ENCODE measurements around the gene PTPRO. TPM values are rescaled to one million over a fixed set of nuclear protein-coding genes. Genes with fewer than 3 reads are reported as not detected.

The PTPRO gene
- total RNA-seq, 1 donor = under 0.01 TPM

DNA sequence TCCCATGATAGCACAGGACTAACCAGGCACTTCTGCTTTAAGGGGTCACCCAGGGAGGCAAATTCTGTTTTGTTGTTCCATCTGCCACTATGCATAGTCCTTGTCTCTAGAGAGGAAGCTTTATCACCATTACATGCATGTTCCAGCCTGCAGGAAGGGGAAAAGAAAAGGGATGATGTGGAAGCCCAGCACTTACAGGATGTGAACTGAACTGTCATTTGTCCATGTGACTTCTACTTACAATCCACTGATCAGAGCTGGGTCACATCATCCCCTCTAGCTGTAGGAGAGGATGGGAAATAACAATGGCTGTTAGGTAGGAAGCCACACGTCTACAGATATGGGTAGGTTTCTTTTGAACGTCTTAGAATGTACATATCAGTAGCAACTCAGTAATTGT is 203.1 kb downstream of the PTPRO start:
- TF ChIP-seq, protein P1, sequence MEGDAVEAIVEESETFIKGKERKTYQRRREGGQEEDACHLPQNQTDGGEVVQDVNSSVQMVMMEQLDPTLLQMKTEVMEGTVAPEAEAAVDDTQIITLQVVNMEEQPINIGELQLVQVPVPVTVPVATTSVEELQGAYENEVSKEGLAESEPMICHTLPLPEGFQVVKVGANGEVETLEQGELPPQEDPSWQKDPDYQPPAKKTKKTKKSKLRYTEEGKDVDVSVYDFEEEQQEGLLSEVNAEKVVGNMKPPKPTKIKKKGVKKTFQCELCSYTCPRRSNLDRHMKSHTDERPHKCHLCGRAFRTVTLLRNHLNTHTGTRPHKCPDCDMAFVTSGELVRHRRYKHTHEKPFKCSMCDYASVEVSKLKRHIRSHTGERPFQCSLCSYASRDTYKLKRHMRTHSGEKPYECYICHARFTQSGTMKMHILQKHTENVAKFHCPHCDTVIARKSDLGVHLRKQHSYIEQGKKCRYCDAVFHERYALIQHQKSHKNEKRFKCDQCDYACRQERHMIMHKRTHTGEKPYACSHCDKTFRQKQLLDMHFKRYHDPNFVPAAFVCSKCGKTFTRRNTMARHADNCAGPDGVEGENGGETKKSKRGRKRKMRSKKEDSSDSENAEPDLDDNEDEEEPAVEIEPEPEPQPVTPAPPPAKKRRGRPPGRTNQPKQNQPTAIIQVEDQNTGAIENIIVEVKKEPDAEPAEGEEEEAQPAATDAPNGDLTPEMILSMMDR (IDR thresholded peaks at IDR 0.05; ENCODE audit: extremely low read depth, low read depth, low read length) = no peak

DNA sequence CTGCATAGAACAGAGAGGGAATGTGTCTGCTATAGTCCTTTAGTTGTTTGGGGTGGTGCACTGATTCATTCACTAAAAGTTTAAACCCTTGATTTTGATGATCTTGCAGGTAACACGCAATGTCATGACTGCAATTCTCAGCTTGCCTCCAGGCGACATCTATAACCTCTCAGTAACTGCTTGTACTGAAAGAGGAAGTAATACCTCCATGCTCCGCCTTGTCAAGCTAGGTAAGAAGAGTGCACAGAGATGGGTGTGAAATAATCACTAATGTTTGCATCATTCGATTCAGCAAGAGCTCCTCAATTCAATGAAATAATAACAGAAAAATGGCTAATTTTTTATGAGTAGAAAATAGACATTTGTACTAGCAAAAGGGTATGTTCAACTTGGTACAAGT is 203.7 kb downstream of the PTPRO start:
- Histone ChIP-seq H4K20me1 (ENCODE audit: insufficient read depth, low read length) (no peaks in the 10 kb centered on the region), H3K9me3 (ENCODE audit: low read depth, low read length) (no peaks in the 10 kb centered on the region), H3K36me3 (ENCODE audit: insufficient read depth, low read length) (no peaks in the 10 kb centered on the region), H3K4me3 (ENCODE audit: insufficient read depth, low read length) (no peak overlapping the region), H3K79me2 (ENCODE audit: insufficient read depth, low read length) (no peaks in the 10 kb centered on the region), H3K27ac (ENCODE audit: low read depth, low read length) (no peak overlapping the region), H3K4me1 (ENCODE audit: insufficient read depth, low read length) (peaks cover 9% of the 10 kb centered on the region), H2AFZ (ENCODE audit: low read length) (no peak overlapping the region), H3K4me2 (ENCODE audit: insufficient read depth, low read length) (no peak overlapping the region), H3K27me3 (ENCODE audit: insufficient read depth, low read length) (peaks cover 19% of the 10 kb centered on the region)
- TF ChIP-seq, protein P1 (IDR thresholded peaks at IDR 0.05; ENCODE audit: extremely low read depth, low read depth, low read length) = no peak
- DNase-seq (ENCODE audit: insufficient read length, low spot score, missing footprints) = no peak

More for the DNA sequence above, 203.1 kb downstream of the PTPRO start:
- Histone ChIP-seq H3K4me1 (ENCODE audit: insufficient read depth, low read length) (peaks cover 9% of the 10 kb centered on the region), H3K79me2 (ENCODE audit: insufficient read depth, low read length) (no peaks in the 10 kb centered on the region), H3K36me3 (ENCODE audit: insufficient read depth, low read length) (no peaks in the 10 kb centered on the region), H4K20me1 (ENCODE audit: insufficient read depth, low read length) (no peaks in the 10 kb centered on the region), H3K27ac (ENCODE audit: low read depth, low read length) (no peak overlapping the region), H3K4me3 (ENCODE audit: insufficient read depth, low read length) (no peak overlapping the region), H3K9me3 (ENCODE audit: low read depth, low read length) (no peaks in the 10 kb centered on the region), H3K4me2 (ENCODE audit: insufficient read depth, low read length) (no peak overlapping the region), H2AFZ (ENCODE audit: low read length) (no peak overlapping the region), H3K27me3 (ENCODE audit: insufficient read depth, low read length) (peaks cover 24% of the 10 kb centered on the region)
- DNase-seq (ENCODE audit: insufficient read length, low spot score, missing footprints) = no peak

DNA sequence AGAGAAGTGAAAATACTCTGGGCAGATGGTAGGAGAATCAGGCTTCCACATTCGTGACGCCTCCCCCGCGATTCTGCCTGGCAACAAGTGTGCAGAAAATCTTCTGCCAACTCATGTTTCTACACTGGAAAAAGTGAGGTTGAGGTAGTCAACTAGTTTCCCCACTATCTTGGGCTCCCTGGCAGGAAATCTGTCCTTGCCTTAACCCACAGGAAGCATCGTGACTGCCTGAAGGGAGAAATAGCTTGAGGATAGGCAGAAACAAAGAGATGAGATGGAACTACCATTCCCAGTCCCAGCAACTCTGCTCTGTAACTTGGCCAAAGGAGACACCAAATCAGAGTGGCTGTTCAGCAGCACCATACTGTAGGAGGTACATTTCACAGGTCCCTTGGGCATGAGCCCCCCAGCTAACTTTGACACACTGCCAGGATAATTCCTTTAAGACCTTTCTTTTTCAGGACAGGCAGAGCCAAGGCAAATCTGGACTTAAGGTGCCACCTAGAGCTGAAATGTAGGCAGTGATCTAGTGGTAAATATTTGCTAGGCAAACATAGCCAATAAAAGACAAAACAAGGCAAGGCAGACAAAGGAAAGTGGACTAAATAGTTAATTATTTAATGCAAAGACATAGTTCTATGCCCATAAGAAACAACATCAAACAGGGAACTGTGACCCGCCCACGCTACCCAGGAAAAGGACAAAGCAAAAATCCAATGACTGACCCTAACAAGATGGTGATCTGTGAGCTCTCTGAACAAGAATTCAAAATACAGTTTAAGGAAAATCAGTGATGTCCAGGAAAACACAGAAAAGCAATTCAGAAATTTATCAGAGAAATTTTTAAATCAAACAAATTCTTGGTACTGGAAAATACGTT is 205.1 kb downstream of the PTPRO start:
- Histone ChIP-seq H3K4me1 (ENCODE audit: insufficient read depth, low read length) (peaks cover 13% of the 10 kb centered on the region), H4K20me1 (ENCODE audit: insufficient read depth, low read length) (no peaks in the 10 kb centered on the region), H3K27ac (ENCODE audit: low read depth, low read length) (peak overlapping the region; percentile 5), H3K79me2 (ENCODE audit: insufficient read depth, low read length) (no peaks in the 10 kb centered on the region), H3K4me2 (ENCODE audit: insufficient read depth, low read length) (peak overlapping the region; percentile 97), H3K36me3 (ENCODE audit: insufficient read depth, low read length) (no peaks in the 10 kb centered on the region), H3K27me3 (ENCODE audit: insufficient read depth, low read length) (peaks cover 15% of the 10 kb centered on the region), H2AFZ (ENCODE audit: low read length) (peak overlapping the region; percentile 84), H3K4me3 (ENCODE audit: insufficient read depth, low read length) (peak overlapping the region; percentile 66), H3K9me3 (ENCODE audit: low read depth, low read length) (no peaks in the 10 kb centered on the region)
- DNase-seq (ENCODE audit: insufficient read length, low spot score, missing footprints) = peak; percentile 45
- TF ChIP-seq, protein P1 (IDR thresholded peaks at IDR 0.05; ENCODE audit: extremely low read depth, low read depth, low read length) = peak; percentile 47

DNA sequence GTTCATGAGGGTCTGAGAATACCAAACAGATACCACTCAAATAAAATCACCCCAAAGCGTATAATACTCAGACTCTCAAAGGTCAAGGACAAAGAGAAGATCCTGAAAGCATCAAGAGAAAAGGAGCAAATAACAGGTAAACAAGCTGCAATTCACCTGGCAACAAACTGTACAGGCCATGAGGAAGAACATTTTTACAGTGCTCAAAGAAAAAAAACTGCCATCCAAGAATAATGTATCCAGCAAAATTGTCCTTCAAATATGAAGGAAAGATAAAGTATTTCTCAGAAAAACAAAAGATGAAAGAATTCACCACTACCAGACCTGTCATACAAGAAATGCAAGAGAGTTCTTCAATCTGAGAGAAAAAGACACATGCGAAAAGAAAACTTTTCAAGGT is 206.4 kb downstream of the PTPRO start:
- H3K9me3 ChIP-seq (ENCODE audit: low read depth, low read length) = no peaks in the 10 kb centered on the region
- H3K27me3 ChIP-seq (ENCODE audit: insufficient read depth, low read length) = peaks cover 15% of the 10 kb centered on the region
- TF ChIP-seq, protein P1 (IDR thresholded peaks at IDR 0.05; ENCODE audit: extremely low read depth, low read depth, low read length) = no peak
- H3K36me3 ChIP-seq (ENCODE audit: insufficient read depth, low read length) = no peaks in the 10 kb centered on the region
- DNase-seq (ENCODE audit: insufficient read length, low spot score, missing footprints) = no peak
- no peak overlapping the region for H2AFZ ChIP-seq (ENCODE audit: low read length)
- no peaks in the 10 kb centered on the region for H4K20me1 ChIP-seq (ENCODE audit: insufficient read depth, low read length)
- H3K27ac ChIP-seq (ENCODE audit: low read depth, low read length) = no peak overlapping the region
- no peak overlapping the region for H3K4me3 ChIP-seq (ENCODE audit: insufficient read depth, low read length)
- peaks cover 15% of the 10 kb centered on the region for H3K4me1 ChIP-seq (ENCODE audit: insufficient read depth, low read length)
- no peak overlapping the region for H3K4me2 ChIP-seq (ENCODE audit: insufficient read depth, low read length)
- no peaks in the 10 kb centered on the region for H3K79me2 ChIP-seq (ENCODE audit: insufficient read depth, low read length)
